ENCODE measurements around the gene ESAM. TPM values are rescaled to one million over a fixed set of nuclear protein-coding genes. Genes with fewer than 3 reads are reported as not detected.

ESAM gene
- total RNA-seq, 2 donors from 2014 or later = 71.5 to 76.9 TPM

DNA sequence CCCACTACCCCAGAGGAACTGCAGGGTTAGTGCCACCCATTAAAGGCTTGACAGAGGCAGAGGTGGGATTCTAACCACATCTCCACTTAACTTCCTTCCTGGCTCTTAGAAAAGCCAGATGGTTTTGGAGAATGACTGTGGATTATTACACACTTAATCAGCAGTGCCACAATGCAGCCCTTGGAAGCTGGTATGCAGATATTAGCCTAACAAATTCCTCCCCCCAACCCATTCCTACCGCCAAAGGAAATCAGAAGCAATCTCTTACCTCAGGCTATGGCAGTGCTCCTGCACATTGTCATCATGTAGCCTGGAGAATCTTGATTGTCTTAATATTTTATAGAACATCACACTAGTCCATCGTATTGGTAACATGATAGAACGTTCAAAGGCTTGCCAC lies 45.5 kb downstream of the ESAM start:
- no peak for DNase-seq (ENCODE audit: low spot score)
- intact Hi-C loops (cut with DNase I) = no loop called here

DNA sequence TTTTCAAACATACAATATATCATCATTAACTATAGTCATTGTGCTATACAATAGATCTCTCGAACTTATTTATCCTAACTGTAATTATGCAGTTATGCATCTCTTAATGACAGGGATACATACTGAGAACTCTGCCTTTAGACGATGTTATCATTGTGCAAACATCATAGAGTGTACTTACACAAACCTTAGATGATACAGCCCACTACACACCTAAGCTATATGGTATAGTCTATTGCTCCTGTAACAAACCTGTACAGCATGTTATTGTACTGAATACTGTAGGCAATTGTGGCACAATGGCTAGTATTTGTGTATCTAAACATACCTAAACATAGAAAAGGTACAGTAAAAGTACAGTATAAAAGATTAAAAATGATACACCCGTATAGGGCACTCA lies 49.7 kb downstream of the ESAM start:
- DNase-seq (ENCODE audit: low spot score) = no peak
- intact Hi-C loops (cut with DNase I) = no loop called here

GRCh38 chr11:124707829-124708228 lies 54.3 kb downstream of the ESAM start:
- DNase-seq (ENCODE audit: low spot score) = no peak

More at GRCh38 chr11:124707829-124708228, 54.3 kb downstream of the ESAM start:
- intact Hi-C loops (cut with DNase I) = no loop called here

Other genes with a start within 250 kb of the ESAM start
- not detected for gene OR8B12, start 218.6 kb downstream of the ESAM start, total RNA-seq
- gene OR8A1, start 192.3 kb downstream of the ESAM start, total RNA-seq = under 1 TPM in 1 of 2 donors, not detected in 1; 0.19 TPM
- not detected for gene PANX3, start 150.9 kb downstream of the ESAM start, total RNA-seq
- 10 to 100 TPM; 27.0 to 30.2 TPM for gene TBRG1, start 139.4 kb downstream of the ESAM start, total RNA-seq
- gene SIAE, start 88.6 kb downstream of the ESAM start, total RNA-seq = 10 to 100 TPM in 1 of 2 donors, 1 to 10 TPM in 1; 6.4 to 16.8 TPM
- gene SPA17, start 88.4 kb downstream of the ESAM start, total RNA-seq = 1 to 10 TPM; 3.4 to 4.0 TPM
- 1 to 10 TPM; 5.1 to 7.6 TPM for gene NRGN, start 22.3 kb downstream of the ESAM start, total RNA-seq
- gene VSIG2, start 10.0 kb downstream of the ESAM start, total RNA-seq = 1 to 10 TPM; 1.1 to 1.2 TPM
- 10 to 100 TPM; 12.6 to 13.0 TPM for gene MSANTD2, start 38.1 kb upstream of the ESAM start, total RNA-seq
- 10 to 100 TPM; 16.0 to 20.0 TPM for gene ROBO3, start 103.1 kb upstream of the ESAM start, total RNA-seq
- gene ROBO4, start 135.6 kb upstream of the ESAM start, total RNA-seq = 10 to 100 TPM; 19.8 to 23.4 TPM
- under 1 TPM in 1 of 2 donors, not detected in 1; 0.28 TPM for gene HEPN1, start 157.0 kb upstream of the ESAM start, total RNA-seq
- under 1 TPM; 0.28 to 0.48 TPM for gene HEPACAM, start 173.8 kb upstream of the ESAM start, total RNA-seq
- 1 to 10 TPM; 1.1 to 1.6 TPM for gene CCDC15, start 191.9 kb upstream of the ESAM start, total RNA-seq

Data from posterior vena cava (tissue), 2 donors.